ENCODE data around the gene C6orf163.

Gene C6orf163

GRCh38 chr6:87356181-87356580 is 11.6 kb downstream of the C6orf163 start:
- no peak for DNase-seq (ENCODE audit: low read depth, low spot score)

- no peak for DNase-seq (ENCODE audit: low read depth, low spot score)
Measured at GRCh38 chr6:87357479-87358196, 13.0 kb downstream of the C6orf163 start.

GRCh38 chr6:87364602-87365252 is 20.1 kb downstream of the C6orf163 start:
- DNase-seq (ENCODE audit: low read depth, low spot score): no peak

GRCh38 chr6:87366072-87366827 is 21.6 kb downstream of the C6orf163 start:
- DNase-seq (ENCODE audit: low read depth, low spot score): no peak

GRCh38 chr6:87366899-87367298 is 22.3 kb downstream of the C6orf163 start:
- DNase-seq (ENCODE audit: low read depth, low spot score): no peak

- no peak for DNase-seq (ENCODE audit: low read depth, low spot score)
Measured at GRCh38 chr6:87373377-87373776, 28.8 kb downstream of the C6orf163 start.

- no peak for DNase-seq (ENCODE audit: low read depth, low spot score)
Measured at GRCh38 chr6:87375315-87375714, 30.7 kb downstream of the C6orf163 start.

- DNase-seq (ENCODE audit: low read depth, low spot score): no peak
Measured at GRCh38 chr6:87376643-87377042, 32.0 kb downstream of the C6orf163 start.

- no peak for DNase-seq (ENCODE audit: low read depth, low spot score)
Measured at GRCh38 chr6:87378947-87379346, 34.3 kb downstream of the C6orf163 start.

- DNase-seq (ENCODE audit: low read depth, low spot score): no peak
Measured at GRCh38 chr6:87382861-87383260, 38.2 kb downstream of the C6orf163 start.

GRCh38 chr6:87384038-87384437 is 39.4 kb downstream of the C6orf163 start:
- no peak for DNase-seq (ENCODE audit: low read depth, low spot score)

- no peak for DNase-seq (ENCODE audit: low read depth, low spot score)
Measured at GRCh38 chr6:87384449-87384848, 39.8 kb downstream of the C6orf163 start.

- no peak for DNase-seq (ENCODE audit: low read depth, low spot score)
Measured at GRCh38 chr6:87391334-87391733, 46.7 kb downstream of the C6orf163 start.

- DNase-seq (ENCODE audit: low read depth, low spot score): peak; percentile 10
Measured at GRCh38 chr6:87393026-87393622, 48.5 kb downstream of the C6orf163 start.

GRCh38 chr6:87395431-87395830 is 50.8 kb downstream of the C6orf163 start:
- DNase-seq (ENCODE audit: low read depth, low spot score): no peak

- DNase-seq (ENCODE audit: low read depth, low spot score): no peak
Measured at GRCh38 chr6:87396595-87397392, 52.2 kb downstream of the C6orf163 start.

GRCh38 chr6:87397656-87398055 is 53.0 kb downstream of the C6orf163 start:
- DNase-seq (ENCODE audit: low read depth, low spot score): no peak

GRCh38 chr6:87401832-87402231 is 57.2 kb downstream of the C6orf163 start:
- DNase-seq (ENCODE audit: low read depth, low spot score): no peak

- DNase-seq (ENCODE audit: low read depth, low spot score): no peak
Measured at GRCh38 chr6:87407561-87407900, 62.9 kb downstream of the C6orf163 start.

- peak; percentile 59 for DNase-seq (ENCODE audit: low read depth, low spot score)
Measured at GRCh38 chr6:87407901-87408720, 63.5 kb downstream of the C6orf163 start, which contains the start of gene CFAP206. CFAP206 (plus strand) TSS chr6:87407972; CDS start chr6:87409840, 1,868 bp downstream.
